ENCODE data around the gene FBXW4.
A peak's percentile ranks its signal among the peaks of the same experiment; 100 is the strongest.

DNA sequence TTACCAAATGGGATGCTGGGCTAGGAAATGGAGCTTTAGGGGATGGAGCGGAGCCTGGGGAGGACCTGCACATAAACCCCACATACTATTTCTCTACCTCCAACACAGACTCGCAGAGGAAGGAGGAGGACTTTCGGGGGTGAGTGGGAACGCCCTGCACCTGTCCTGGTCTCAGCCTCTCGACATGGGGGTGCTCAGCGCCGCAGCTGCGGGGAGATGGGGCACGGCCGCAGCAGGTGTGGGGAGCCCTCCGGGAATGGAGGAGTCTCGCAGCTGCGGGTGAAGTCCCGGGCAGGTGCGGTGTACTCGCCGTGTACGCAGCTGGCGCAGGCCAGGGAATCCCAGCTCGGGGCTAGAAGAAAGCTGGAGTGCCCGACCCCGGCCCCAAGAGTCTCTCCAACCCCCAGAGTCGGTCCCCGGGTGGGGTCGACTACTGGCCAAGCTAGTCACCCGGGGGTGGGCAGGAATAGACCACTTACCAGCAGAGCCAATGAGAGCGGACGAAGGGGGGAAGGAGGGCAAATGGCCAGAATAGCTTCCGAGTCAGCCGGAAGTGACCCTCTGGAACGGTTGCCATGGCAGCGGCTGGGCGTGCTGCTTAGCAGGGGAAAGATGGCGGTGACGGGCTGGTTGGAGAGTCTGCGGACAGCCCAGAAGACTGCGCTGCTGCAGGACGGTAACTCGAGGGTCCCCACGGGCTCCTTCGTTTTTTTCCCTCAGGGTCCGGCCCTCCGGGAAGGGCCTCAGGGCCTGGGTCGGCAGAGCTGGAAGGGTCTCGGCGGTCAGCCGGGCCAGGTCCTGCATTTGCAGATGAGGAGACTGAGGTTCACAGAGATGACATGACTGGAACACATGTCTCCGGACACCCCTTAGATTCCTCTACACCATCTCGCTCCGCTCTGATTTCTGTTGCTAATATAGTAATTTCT, 107.0 kb downstream of the FBXW4 start, which contains the start of the genes DPCD and POLL:
- TF ChIP-seq, protein P1, sequence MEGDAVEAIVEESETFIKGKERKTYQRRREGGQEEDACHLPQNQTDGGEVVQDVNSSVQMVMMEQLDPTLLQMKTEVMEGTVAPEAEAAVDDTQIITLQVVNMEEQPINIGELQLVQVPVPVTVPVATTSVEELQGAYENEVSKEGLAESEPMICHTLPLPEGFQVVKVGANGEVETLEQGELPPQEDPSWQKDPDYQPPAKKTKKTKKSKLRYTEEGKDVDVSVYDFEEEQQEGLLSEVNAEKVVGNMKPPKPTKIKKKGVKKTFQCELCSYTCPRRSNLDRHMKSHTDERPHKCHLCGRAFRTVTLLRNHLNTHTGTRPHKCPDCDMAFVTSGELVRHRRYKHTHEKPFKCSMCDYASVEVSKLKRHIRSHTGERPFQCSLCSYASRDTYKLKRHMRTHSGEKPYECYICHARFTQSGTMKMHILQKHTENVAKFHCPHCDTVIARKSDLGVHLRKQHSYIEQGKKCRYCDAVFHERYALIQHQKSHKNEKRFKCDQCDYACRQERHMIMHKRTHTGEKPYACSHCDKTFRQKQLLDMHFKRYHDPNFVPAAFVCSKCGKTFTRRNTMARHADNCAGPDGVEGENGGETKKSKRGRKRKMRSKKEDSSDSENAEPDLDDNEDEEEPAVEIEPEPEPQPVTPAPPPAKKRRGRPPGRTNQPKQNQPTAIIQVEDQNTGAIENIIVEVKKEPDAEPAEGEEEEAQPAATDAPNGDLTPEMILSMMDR (IDR thresholded peaks at IDR 0.05) = no peak
- peak; percentile 27 for TF ChIP-seq POLR2A (IDR thresholded peaks at IDR 0.05)
